ENCODE results near the gene RCOR3. TPM values are rescaled to one million over a fixed set of nuclear protein-coding genes. Genes with fewer than 3 reads are reported as not detected.

Gene RCOR3
- total RNA-seq, 2 experiments from 2014 or later: 47.8 to 52.7 TPM

DNA sequence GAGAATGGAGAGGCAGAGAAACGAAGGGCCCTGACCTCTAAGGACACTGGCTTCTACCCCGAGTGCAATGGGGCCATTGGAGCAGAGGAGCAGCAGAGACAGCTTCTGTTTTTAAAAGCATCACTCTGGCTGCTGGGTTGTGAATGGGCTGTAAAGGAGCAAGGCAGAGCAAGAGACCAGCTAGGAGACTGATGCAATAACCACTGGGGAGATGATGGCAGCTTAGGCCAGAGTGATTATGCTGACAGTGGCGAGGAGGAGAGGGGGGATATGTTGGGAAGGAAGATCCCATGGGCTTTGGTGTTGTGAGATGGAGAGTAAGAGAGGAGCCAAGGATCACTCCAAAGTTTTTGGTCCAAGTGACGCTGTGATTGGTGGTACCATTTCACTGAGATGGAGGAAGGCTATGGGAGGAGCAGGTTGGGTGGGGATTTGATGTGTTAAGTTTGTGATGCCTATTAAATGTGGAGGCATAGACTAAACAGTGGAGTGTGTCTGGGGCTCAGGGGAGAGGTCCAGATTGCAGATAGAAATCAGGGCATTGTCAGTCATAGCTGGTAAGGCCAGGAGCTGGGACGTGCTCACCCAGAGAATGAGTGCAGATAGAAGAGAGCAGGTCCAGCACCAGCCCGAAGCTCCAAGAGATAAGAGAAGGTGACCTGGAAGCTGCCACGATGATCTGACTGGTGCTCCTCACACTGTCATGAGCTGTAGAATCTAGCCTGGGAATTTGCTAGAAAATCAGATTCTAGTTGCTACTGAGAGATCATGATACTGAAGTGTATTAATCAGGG is 78.5 kb downstream of the RCOR3 start:
- peak overlapping the region; percentile 60 for H3K27ac Mint-ChIP-seq
- DNase-seq: no peak

DNA sequence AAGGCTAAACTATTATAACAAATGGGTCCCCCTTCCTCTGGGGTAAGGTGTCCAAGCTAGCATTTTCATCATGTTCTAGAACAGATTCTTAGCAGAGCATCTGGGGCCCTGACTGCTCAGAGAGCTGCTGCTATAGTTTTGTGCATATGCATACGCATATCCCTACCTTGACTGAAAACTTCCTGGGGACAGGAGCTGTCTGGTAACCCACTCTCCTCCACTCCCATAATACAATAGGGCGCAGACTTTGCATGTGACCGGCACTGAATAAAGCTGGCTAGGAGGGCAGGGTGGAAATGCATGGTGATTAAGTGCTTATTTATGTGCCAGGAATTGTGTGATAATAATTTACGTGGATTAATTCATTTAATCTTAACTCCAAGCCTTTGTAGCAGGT is 79.1 kb downstream of the RCOR3 start:
- POLR2A ChIA-PET: interaction anchor here (5.7 kb wide), 1 partner anchor 10 kb away, joined by 60 read pairs; the partner anchor contains the start of gene TRAF5
- H3K4me1 Mint-ChIP-seq: peaks cover 86% of the 10 kb centered on the region
- H3K36me3 Mint-ChIP-seq (ENCODE audit: low read depth): peaks cover 46% of the 10 kb centered on the region
- H3K27ac Mint-ChIP-seq: peak overlapping the region; percentile 22
- DNase-seq: no peak
- no peaks in the 10 kb centered on the region for H3K9me3 Mint-ChIP-seq
- no peaks in the 10 kb centered on the region for H3K27me3 Mint-ChIP-seq
- CTCF ChIA-PET: interaction anchor here (1.2 to 2.3 kb wide), 7 partner anchors 10 to 317 kb away, joined by 3 to 9 read pairs (median 4); no protein-coding TSS in a partner anchor
- no peak overlapping the region for H3K4me3 Mint-ChIP-seq

More for the DNA sequence above, 78.5 kb downstream of the RCOR3 start:
- no peaks in the 10 kb centered on the region for H3K9me3 Mint-ChIP-seq
- H3K36me3 Mint-ChIP-seq (ENCODE audit: low read depth): peaks cover 43% of the 10 kb centered on the region
- H3K4me1 Mint-ChIP-seq: peaks cover 86% of the 10 kb centered on the region
- ChIA-PET CTCF (interaction anchor here (1.3 to 2.3 kb wide), 8 partner anchors 10 to 318 kb away, joined by 3 to 9 read pairs (median 4); partner anchors contain the start of gene TRAF5), POLR2A (interaction anchor here (1.4 to 5.7 kb wide), 2 partner anchors 9 to 241 kb away, joined by 3 to 60 read pairs; partner anchors contain the start of genes SLC30A1 and TRAF5)
- H3K4me3 Mint-ChIP-seq: no peak overlapping the region
- no peaks in the 10 kb centered on the region for H3K27me3 Mint-ChIP-seq

DNA sequence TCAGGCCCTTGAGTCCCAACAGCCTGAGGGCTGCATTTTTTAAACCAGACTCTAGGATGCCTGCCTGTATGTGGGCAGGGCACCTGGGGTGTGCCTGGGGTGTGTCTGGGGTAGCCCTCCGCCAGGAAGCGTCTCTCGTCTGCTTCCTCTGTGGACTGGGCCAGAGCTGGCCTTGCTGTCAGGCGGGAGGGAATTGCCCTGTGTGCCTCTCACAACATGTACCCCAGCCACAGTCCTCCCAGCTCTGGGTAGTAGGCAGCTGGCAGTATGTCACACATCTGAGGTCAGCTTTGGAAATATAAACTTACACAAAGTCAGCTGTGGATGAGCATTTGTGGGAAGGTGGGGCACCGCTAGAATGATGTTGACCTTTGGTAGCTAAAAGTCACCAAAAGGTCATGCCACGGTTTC is 80.5 kb downstream of the RCOR3 start:
- Mint-ChIP-seq H3K27me3 (no peaks in the 10 kb centered on the region), H3K27ac (peak overlapping the region; percentile 73), H3K9me3 (no peaks in the 10 kb centered on the region), H3K36me3 (ENCODE audit: low read depth) (peaks cover 48% of the 10 kb centered on the region), H3K4me3 (peak overlapping the region; percentile 11), H3K4me1 (peaks cover 83% of the 10 kb centered on the region)
- no peak for DNase-seq
- ChIA-PET POLR2A (interaction anchor here (1.0 to 5.7 kb wide), 5 partner anchors 11 to 79 kb away, joined by 3 to 60 read pairs (median 3); partner anchors contain the start of gene TRAF5), CTCF (interaction anchor here (1.2 to 2.3 kb wide), 3 partner anchors 12 to 139 kb away, joined by 3 to 9 read pairs (median 3); no protein-coding TSS in a partner anchor)

DNA sequence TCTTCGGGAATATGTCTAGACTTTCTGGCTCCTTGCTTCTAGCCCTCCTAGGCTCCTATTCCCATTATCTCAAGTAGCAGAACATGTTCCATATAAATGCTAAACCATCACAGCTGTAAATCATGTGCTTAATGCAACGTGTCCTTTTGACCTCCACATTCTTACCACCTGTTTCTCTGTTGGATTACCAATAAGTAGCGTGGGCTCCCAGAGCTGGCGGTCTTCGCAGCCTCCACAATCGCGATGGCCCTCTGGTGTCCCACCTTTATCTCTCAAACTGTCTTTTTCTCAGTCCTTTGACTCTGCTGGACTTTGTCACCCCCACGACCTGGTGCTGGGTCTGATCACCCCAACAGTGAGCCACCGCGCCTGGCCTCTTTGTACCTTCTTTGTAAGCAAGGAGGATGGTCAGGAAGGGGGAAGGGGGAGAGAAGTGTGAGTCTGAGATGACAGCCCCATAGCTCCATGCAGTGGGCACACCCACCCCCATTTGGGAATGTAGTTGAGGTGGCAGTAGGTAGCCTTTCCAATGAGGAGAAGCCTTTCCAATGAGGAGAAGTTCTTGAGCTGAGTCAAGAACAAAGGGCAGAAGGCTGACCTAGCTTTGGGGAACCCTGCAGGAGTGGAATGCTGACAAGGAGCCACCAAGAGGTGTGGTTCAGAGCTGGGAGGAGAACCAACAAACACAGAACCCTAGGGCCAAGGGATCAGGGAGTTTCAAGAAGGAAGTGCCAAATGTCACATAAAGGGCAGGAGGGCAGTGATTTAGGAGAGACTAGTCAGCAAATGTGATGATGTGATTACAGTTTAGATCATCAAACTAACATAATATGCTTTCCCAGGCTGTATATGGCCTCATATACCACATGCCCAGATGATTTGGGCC is 81.7 kb downstream of the RCOR3 start:
- no peak for DNase-seq
- H3K27ac Mint-ChIP-seq: peak overlapping the region; percentile 23
- peaks cover 74% of the 10 kb centered on the region for H3K4me1 Mint-ChIP-seq
- H3K27me3 Mint-ChIP-seq: no peaks in the 10 kb centered on the region
- POLR2A ChIA-PET: interaction anchor here (0.8 to 5.7 kb wide), 4 partner anchors 11 to 42 kb away, joined by 3 to 60 read pairs (median 5); partner anchors contain the start of gene TRAF5
- CTCF ChIA-PET: interaction anchor here (1.4 to 1.7 kb wide), 2 partner anchors 12 to 18 kb away, joined by 3 to 5 read pairs; no protein-coding TSS in a partner anchor
- peaks cover 49% of the 10 kb centered on the region for H3K36me3 Mint-ChIP-seq (ENCODE audit: low read depth)
- H3K4me3 Mint-ChIP-seq: no peak overlapping the region
- H3K9me3 Mint-ChIP-seq: no peaks in the 10 kb centered on the region

DNA sequence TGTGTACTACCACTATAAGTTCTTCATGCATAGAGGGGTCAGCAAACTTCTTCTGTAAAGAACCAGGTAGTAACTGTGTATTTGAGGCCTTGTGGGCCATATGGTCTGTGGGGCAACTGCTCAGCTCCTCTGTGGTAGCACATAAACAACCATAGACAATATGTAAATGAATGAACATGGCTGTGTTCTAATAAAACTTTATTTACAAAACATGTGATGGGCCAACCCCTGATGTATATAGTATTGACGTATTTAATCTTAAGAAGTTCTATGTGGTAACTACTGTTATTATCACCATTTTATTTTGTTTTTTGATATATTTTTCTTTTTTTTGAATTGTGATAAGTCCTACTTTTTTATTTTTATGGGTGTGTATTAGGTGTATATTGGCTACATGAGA is 82.8 kb downstream of the RCOR3 start:
- Mint-ChIP-seq H3K4me3 (no peak overlapping the region), H3K27ac (no peak overlapping the region), H3K4me1 (peaks cover 70% of the 10 kb centered on the region), H3K36me3 (ENCODE audit: low read depth) (peaks cover 48% of the 10 kb centered on the region), H3K9me3 (no peaks in the 10 kb centered on the region), H3K27me3 (no peaks in the 10 kb centered on the region)
- ChIA-PET POLR2A (no interaction called here), CTCF (interaction anchor here (0.6 to 1.0 kb wide), 3 partner anchors 16 to 170 kb away, joined by 3 read pairs; partner anchors contain the start of gene TRAF5)
- DNase-seq: no peak

DNA sequence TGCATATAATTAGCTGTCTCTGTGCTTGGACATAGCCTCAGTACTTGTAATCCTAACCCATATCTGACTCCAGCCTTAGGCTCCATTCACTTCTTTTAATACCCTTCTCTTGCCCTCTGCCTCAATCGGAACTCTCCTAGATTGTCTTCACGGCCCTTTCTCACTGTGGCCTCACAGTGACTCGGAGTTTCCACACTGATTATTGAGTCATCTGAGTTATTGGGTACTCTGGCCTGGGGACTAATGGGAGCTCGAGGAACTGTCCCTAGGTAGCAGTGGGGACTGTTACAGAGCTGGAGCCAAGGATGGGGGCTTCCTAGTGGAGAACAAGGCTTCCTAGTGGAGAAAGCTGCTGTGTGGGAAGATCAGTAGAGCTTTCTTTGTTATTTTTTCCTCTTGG is 84.4 kb downstream of the RCOR3 start:
- no peaks in the 10 kb centered on the region for H3K27me3 Mint-ChIP-seq
- H3K36me3 Mint-ChIP-seq (ENCODE audit: low read depth): peaks cover 51% of the 10 kb centered on the region
- ChIA-PET CTCF (interaction anchor here (1.1 kb wide), 1 partner anchor 20 kb away, joined by 5 read pairs; no protein-coding TSS in a partner anchor), POLR2A (interaction anchor here (0.6 kb wide), 1 partner anchor 62 kb away, joined by 3 read pairs; no protein-coding TSS in a partner anchor)
- no peaks in the 10 kb centered on the region for H3K9me3 Mint-ChIP-seq
- H3K27ac Mint-ChIP-seq: no peak overlapping the region
- no peak overlapping the region for H3K4me3 Mint-ChIP-seq
- no peak for DNase-seq
- H3K4me1 Mint-ChIP-seq: peaks cover 60% of the 10 kb centered on the region

DNA sequence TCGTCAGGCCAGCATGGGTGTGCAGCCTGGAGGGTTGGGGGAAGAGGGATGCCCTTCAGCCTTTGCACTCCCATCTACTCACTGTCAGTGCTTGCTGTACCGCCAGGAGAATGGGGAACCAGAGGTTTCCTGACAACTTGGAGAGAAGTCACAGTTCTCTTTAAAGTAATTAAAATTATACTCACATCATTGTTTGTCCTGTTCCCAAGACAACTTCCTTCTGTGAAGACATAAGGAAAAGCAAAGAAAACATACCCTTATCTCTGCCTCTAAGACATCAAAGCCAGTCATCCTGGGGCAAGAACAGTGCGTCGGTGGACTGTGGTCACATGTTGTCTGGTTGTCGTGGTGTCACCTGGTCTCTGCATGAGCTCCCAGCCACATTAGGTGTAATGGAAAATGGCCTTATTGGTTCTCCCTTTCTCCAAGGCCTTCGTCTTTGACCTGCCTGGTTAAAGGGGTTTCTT is 85.0 kb downstream of the RCOR3 start:
- Mint-ChIP-seq H3K9me3 (no peaks in the 10 kb centered on the region), H3K4me1 (peaks cover 55% of the 10 kb centered on the region), H3K27ac (no peak overlapping the region), H3K36me3 (ENCODE audit: low read depth) (peaks cover 47% of the 10 kb centered on the region), H3K27me3 (no peaks in the 10 kb centered on the region), H3K4me3 (no peak overlapping the region)
- DNase-seq: no peak
- ChIA-PET CTCF (interaction anchor here (1.1 kb wide), 1 partner anchor 20 kb away, joined by 5 read pairs; no protein-coding TSS in a partner anchor), POLR2A (interaction anchor here (0.6 kb wide), 1 partner anchor 63 kb away, joined by 3 read pairs; no protein-coding TSS in a partner anchor)

DNA sequence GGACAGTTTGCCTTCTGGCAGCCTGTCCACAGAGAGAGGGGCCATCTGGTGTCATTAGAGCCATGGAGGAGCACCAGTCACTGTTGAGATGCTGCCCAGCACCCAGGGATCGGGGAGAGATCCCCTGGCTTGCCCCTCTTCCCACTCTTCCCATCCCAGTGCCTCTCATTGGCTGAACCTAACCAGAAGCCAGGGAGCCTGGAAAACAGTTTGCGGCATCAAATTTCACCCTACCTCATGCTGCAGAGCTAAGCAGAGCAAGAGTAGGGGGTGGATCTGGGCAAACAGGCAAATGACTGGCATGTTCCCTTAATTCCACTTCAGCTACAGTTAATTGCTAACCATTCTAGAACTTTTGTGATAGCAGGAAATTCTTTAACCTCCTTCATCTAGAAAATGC is 86.6 kb downstream of the RCOR3 start:
- H3K36me3 Mint-ChIP-seq (ENCODE audit: low read depth): peaks cover 54% of the 10 kb centered on the region
- no peak overlapping the region for H3K27ac Mint-ChIP-seq
- peaks cover 6% of the 10 kb centered on the region for H3K9me3 Mint-ChIP-seq
- H3K4me3 Mint-ChIP-seq: no peak overlapping the region
- POLR2A ChIA-PET: no interaction called here
- H3K27me3 Mint-ChIP-seq: no peaks in the 10 kb centered on the region
- no peak for DNase-seq
- CTCF ChIA-PET: interaction anchor here (1.8 kb wide), 1 partner anchor 22 kb away, joined by 5 read pairs; no protein-coding TSS in a partner anchor
- H3K4me1 Mint-ChIP-seq: peaks cover 53% of the 10 kb centered on the region

DNA sequence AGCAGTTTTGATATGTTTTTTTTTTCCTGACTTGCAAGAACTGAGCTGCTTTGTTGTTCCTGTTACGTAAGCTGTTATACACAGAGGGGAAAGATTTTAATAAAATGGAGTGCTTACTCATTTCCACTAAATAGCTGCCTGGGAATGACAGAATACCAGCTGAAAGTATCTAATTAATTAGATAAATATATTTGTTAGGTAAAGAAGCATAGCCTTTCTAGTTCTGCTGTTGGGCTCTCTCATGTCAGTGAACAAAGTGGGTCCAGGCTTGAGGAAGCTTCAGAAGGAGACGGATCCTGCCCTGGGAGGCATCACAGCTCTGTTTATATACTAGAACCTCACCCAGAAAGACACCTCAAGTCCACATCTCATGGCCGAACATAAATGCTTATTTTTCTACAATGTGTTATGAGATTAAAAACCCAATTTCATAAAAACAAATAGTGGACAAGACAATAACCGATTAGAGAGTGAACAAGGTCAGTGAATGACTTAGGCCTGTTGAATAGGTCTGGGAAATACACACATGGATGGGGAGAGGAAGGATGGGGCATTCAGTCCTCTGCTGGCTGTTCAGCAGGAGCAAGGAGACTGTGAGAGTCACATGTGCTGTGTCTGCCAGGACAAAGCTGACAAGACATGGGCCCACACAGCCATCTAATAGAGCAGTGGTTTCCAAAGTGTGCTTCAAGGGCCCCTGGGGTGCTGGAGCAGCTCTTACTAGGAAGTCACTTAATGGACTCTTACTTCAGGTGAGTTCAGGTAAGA is 88.1 kb downstream of the RCOR3 start:
- Mint-ChIP-seq H3K36me3 (ENCODE audit: low read depth) (peaks cover 58% of the 10 kb centered on the region), H3K4me1 (peaks cover 52% of the 10 kb centered on the region), H3K27me3 (no peaks in the 10 kb centered on the region), H3K4me3 (no peak overlapping the region), H3K27ac (no peak overlapping the region), H3K9me3 (peaks cover 15% of the 10 kb centered on the region)
- POLR2A ChIA-PET: interaction anchor here (1.2 kb wide), 1 partner anchor 19 kb away, joined by 4 read pairs; no protein-coding TSS in a partner anchor
- no peak for DNase-seq
- CTCF ChIA-PET: interaction anchor here (0.8 to 1.8 kb wide), 2 partner anchors 11 to 24 kb away, joined by 3 to 5 read pairs; no protein-coding TSS in a partner anchor

DNA sequence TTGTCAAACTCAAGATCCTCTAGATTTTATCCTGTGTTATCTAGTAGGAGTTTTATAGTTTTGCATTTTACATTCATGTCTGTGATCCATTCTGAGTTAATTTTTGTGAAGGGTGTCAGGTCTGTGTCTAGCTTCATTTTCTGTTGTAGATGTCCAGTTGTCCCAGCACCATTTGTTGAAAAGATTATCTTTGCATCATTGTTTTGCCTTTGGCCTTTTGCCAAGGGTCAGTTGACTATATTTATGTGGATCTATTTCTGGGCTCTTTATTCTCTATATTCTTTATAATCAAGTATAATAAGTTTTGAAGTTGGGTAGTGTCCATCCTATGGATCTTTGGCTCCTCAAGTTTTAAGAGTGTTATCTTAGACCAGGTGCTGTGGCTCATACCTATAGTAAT is 89.4 kb downstream of the RCOR3 start:
- ChIA-PET POLR2A (no interaction called here), CTCF (interaction anchor here (2.3 kb wide), 1 partner anchor 25 kb away, joined by 9 read pairs; no protein-coding TSS in a partner anchor)
- no peak overlapping the region for H3K27ac Mint-ChIP-seq
- peaks cover 55% of the 10 kb centered on the region for H3K4me1 Mint-ChIP-seq
- no peaks in the 10 kb centered on the region for H3K27me3 Mint-ChIP-seq
- peaks cover 61% of the 10 kb centered on the region for H3K36me3 Mint-ChIP-seq (ENCODE audit: low read depth)
- H3K4me3 Mint-ChIP-seq: no peak overlapping the region
- peaks cover 15% of the 10 kb centered on the region for H3K9me3 Mint-ChIP-seq
- DNase-seq: no peak

DNA sequence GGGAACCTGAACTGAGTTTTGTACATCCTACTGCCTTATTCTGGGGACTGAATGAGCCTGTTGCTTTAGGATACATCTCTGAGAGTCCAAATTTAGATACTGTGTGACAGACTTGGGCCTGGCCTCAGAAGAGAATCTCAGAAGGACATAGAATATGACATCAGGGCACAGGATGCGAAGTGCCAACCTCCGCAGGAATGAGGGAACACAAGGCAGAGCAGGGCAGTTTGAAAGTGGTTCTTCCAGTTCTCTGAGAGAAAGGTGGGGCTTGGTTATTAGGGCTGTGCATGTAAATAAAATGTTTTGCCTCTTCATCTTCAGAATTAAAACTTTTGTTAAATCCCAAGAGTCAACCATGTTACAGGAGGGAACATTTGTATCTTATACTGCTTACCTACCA is 90.6 kb downstream of the RCOR3 start:
- Mint-ChIP-seq H3K9me3 (peaks cover 15% of the 10 kb centered on the region), H3K4me1 (peaks cover 62% of the 10 kb centered on the region), H3K4me3 (no peak overlapping the region), H3K27ac (no peak overlapping the region), H3K27me3 (no peaks in the 10 kb centered on the region), H3K36me3 (ENCODE audit: low read depth) (peaks cover 69% of the 10 kb centered on the region)
- DNase-seq: no peak
- POLR2A ChIA-PET: interaction anchor here (0.6 kb wide), 1 partner anchor 22 kb away, joined by 3 read pairs; no protein-coding TSS in a partner anchor
- CTCF ChIA-PET: interaction anchor here (1.2 to 2.3 kb wide), 2 partner anchors 22 to 26 kb away, joined by 4 to 9 read pairs; no protein-coding TSS in a partner anchor

All from activated CD4-positive, alpha-beta memory T cell treated with anti-CD3 and anti-CD28 coated beads, Interleukin-2, amount 10 ng/mL, durations not matched to agents 7 days and 5 days (primary cell).